NCI-H82 (cell line): ENCODE results near the gene SYNPR.

ENCODE experiments used
- DNase-seq: peaks from one replicate; lab custom pipeline; 2025; lab: John Stamatoyannopoulos, UW

The SYNPR gene

GRCh38 chr3:63384382-63384781 lies 106.3 kb downstream of the SYNPR start:
- no peak for DNase-seq

GRCh38 chr3:63385629-63386028 lies 107.5 kb downstream of the SYNPR start:
- no peak for DNase-seq

DNA sequence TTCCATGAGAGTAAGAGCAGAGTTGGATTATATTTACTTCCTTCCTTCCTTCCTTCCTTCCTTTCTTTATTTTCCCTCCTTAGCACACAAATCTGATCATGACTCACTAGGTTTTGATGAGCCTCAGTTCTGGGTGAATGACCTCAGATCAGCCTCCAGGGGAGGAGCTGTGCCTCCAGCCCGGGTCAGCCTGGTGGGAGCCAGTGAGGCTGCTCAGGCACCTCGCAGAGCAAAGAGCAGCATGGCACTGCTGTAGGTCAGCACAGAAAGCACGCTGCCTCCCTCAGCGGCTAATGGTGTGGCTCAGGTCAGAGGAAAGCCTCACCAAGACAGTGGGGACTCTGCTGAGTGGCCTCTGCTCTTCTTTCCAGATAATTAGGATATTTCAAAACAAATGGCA lies 108.5 kb downstream of the SYNPR start:
- no peak for DNase-seq

DNA sequence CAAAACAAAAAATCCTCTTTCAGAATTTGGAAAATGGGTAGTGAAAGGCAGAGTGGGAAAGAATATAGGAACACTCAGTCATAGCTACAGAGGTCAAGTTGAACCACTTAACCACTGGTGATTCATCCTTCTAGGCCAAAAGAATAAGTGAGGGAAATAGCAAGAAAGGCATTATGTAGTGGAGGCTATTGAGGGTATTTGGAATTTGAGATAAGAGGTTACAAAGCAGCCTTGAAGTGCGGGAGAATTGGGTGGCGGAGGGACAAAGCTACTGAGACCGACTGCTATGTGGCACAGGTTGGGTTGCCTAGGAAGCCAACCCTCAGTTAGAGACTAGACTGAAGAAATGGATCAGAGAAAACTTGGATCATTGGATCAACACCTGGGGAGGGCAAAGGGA lies 109.5 kb downstream of the SYNPR start:
- no peak for DNase-seq

GRCh38 chr3:63390710-63391230 lies 112.7 kb downstream of the SYNPR start:
- DNase-seq = no peak

DNA sequence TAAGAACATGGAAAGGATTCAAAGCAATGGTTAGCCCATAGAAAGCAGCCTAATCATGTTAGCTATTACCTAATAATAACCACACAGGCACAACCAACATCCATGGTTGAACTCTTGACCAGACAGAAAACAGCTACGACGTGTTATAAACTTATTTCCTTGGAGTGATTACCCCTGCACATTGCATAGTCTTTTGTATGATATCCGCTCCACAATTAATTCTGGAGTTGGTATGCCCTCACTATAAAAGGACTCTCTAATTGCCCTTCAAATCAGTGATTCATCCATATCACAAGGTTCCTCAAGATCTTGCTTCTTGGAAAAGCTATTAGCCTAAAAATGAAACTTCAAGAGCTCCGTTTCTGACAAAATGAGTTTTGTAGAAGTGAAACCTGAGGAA lies 117.9 kb downstream of the SYNPR start:
- DNase-seq = no peak

DNA sequence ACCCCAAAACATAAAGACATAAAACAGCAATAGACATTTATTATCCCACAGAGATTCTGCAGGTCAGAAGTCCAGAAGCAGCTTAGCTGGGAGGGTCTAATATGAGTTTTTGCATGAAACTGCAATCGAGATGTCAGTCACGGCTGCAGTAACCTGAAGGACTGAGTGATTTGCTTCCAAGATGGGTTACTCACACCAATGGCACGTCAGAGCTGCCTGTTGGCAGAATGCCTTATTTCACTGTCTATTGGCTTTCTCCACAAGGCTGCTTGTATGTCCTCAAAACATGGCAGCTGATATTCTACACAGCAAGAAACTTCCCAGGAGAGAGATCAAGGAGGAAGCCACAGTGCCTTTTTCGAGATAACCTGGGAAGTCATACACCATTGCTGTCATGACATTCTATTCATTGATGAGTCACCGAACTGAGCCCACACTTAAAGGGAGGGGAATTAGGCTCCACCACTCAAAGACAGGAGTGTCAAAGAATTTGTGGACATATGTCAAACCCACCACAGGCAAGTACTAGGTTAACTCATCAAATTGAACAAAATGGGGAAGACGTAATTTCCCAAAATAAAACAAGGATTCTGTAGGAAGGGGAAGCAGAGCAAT lies 122.2 kb downstream of the SYNPR start:
- no peak for DNase-seq

DNA sequence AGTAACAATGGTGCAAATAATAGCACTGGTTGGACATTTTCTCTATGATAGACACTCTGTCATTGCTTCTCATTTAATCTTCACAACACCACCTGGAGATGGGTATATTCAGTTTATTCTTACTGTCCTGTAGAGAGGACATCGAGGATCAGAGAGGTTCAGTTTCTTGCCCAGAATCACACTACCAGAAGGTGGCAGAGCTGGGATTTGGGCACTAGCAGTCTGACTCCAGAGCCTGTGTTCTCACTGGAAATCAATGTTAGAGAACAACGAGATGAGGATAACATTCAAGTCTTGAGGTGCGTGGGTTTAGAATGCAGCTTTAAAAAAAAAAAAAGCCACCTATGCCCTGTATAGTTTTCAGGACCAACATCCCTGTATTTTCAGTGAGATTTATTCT lies 127.8 kb downstream of the SYNPR start:
- DNase-seq = no peak

DNA sequence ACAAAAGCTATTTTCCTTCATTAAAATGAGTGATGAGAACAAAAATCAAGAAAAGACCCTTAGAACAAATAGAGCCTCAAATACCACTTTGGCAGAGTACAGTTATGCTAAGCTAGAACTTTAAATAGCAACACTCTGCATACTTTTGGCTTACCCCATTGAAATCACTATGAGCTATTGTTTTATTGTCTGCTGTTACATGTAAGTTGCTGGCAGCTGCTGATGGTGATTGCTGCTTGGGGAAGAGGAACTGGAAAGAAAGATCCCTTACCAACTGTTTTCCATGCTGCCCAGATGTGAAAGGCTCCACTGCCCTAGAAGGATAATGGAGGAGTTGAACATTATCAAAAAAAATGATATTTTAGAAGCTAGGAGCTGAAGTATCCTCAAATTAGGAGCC lies 135.4 kb downstream of the SYNPR start:
- no peak for DNase-seq

GRCh38 chr3:63414607-63415006 lies 136.5 kb downstream of the SYNPR start:
- DNase-seq = no peak

DNA sequence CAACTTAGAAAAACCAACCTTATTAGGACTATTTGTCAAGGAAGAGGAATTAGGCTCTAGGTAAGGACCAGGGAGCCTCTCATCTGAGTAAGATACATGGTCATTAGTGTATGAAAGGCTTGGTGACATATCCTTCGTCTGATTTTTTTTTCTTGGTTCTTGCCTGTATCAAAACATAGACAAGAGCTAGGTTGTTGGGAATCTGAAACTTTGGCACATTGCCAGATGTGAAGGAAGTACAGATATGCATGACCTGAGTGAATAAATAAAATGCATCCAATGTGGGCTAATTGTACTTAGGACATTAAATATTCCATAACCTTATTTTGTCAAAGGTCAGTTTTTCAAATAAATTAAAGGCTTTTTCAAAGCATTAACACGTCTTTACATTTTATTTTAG lies 151.8 kb downstream of the SYNPR start:
- no peak for DNase-seq

GRCh38 chr3:63430875-63431274 lies 152.8 kb downstream of the SYNPR start:
- no peak for DNase-seq

DNA sequence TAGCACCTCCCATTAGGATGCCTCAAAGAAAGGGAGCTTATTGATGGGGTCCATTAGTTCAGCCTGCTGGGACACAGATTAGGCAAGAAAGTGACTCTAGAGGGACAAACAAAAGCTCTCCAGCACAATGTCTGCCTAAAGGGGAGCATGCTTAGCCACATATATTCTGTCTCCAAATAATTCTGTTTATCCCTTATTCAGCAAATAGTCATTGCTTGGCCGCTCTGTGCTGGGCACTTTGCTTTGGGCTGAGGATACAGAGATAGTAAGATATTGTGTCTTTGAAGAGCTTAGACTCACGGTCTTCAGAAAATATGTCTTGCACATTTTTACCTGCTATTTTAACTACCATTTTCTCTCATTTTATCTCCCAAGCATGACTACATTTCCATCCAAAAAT lies 159.8 kb downstream of the SYNPR start:
- no peak for DNase-seq

DNA sequence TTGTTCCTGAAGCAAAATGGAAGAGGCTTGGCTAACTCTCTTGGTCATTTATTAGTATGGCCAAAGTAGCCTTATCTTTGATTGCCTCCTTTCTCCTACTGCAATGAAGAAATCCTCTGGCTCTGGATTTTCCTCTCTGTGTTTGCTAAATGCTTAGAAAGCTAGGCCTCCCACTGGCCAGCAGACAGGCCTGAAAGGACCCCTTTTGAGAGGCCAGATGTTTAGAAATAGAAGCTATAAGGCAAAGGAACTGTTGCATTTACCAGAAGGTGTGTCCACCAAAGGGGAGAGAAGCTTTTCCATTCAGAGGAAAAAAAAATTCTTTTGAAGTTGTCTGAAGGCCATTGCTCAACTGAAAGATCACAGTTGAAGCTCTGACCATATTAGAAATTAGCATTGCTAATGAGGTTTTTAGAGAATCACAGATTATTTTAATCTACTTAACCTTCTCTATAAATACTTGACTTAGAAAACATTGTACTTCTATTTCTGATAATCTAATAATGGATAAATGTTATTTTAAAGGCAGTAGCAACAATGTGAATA lies 160.8 kb downstream of the SYNPR start:
- peak; percentile 3 for DNase-seq

DNA sequence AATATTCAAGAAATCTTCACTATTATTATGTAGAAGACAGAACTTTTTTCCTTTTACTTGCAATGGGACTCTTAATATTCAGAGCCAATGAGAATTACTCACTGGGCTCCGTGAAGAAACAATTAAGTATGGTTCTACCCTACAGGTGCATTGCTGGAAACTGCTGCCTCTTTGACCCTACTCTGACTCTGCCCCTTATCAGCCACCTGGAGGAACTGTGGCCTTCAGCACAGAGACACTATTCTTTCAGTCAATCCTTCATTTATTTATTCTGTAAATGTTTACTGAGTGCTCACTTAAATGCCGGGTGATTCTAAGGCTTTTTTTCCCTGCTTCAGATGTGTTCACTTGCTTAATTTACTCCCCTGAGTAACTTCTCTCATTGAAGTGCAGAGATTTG lies 163.2 kb downstream of the SYNPR start:
- DNase-seq = no peak

- no peak for DNase-seq
These were observed 164.8 kb downstream of the SYNPR start for GRCh38 chr3:63442918-63443317.

- DNase-seq = no peak
These were observed 171.9 kb downstream of the SYNPR start for GRCh38 chr3:63450023-63450422.

DNA sequence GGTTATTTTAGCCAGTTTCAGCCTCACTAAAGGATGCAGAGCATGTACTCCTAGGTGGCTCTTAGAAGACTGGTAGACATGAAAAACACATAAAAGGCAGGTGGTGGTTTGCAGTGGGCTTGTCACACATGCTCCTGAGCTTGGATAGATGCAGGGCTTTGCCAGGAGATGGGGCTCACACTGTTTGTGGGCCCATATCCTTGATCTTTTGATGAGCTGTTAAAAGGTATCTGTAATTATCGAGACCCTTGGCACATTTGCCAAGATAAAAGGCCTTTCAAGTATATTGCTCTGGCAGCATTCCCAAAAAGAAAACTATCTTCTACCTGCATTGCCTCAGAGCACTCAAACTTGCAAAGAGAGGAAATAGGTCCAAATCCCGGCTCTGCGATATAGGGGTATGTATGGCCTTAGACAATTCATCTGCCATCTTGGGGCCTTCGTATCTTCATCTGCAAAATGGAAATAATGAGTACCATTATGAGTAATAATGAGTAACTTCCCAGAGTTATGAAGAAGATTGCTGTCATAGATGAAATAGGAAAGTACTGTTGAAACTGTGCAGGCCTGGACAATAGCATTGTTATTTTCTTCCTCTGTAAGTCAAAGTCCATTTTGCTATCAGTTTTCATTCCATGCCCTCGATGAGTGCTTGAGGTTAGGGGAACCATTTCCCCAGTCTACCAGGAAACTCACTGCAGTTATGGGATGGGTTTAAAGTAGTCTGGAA lies 172.7 kb downstream of the SYNPR start:
- no peak for DNase-seq

DNA sequence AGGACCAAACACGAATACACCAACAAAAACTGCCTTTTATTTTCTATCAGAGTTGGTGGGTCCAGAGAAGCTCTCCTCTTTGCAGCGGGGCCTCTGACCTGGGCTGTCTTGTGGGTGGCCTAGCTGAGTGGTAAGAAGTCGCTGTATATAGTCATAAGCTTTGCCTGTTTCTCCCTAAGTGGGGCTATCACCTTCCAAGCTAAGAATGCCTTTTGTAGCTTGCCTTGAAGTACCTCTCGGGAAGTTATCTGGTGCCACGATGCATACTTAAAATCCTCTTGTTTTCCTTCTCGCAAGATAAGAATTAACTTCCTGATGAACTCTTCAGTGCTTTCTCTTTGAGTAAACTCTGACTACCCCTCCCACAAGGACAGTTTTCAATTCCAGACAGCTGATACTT lies 178.8 kb downstream of the SYNPR start:
- DNase-seq = no peak

- no peak for DNase-seq
These were observed 180.3 kb downstream of the SYNPR start for GRCh38 chr3:63458405-63458804.

DNA sequence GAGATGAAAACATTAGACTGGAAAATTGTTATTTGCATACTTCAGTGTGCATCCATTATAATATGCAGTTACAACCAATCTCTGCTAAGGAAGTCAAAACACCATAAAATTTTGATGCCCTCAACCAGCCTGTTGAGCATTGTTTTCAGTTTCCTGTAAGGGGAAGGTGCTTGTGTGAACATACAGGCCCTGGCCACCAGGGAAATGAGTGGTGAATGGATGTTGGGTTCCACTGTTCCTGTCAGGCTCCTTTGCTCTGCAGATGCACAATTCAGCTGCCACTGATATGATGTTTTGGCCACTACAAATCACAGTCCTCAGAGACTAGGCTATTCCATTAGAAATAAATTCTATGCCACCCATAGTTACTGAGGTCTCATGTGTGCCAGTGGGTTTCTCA lies 184.6 kb downstream of the SYNPR start:
- peak; percentile 1 for DNase-seq

- peak; percentile 81 for DNase-seq
These were observed 189.3 kb downstream of the SYNPR start for GRCh38 chr3:63467392-63467791.

- DNase-seq = no peak
These were observed 192.6 kb downstream of the SYNPR start for GRCh38 chr3:63470745-63471144.

GRCh38 chr3:63471781-63472180 lies 193.7 kb downstream of the SYNPR start:
- no peak for DNase-seq
